ENCODE results near the gene MVB12B. TPM values are rescaled to one million over a fixed set of nuclear protein-coding genes. Genes with fewer than 3 reads are reported as not detected.

Gene MVB12B
- total and polyA plus RNA-seq, 4 experiments from 2014 or later, result 0.30 to 6.5 (median 4.9) TPM

DNA sequence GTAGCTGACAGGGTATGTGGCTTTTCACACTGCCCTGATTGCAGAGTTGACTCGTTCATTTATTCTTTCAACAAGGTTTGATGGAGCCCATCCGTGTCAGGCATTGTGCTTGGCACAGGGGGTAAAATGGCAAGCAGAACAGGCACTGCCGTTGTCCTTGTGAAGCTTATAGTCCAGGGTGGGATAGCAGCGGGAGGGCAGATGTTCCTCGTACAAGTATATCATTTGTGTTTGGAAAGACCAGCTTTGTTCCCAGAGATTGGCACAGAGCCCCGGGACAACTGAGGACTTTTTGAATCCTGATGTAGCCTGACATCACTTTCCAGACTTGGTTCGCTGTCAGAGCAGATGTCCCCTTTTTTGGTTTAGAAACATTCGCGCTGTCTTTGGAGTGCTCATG lies 50.9 kb downstream of the MVB12B start:
- intact Hi-C loops (cut with micrococcal nuclease), result no loop called here
- no peaks in the 10 kb centered on the region for H3K9me3 Mint-ChIP-seq
- H3K4me3 Mint-ChIP-seq, result no peak overlapping the region
- H3K27ac Mint-ChIP-seq, result peak overlapping the region in 1 of 7 donors; percentile 62
- no peaks in the 10 kb centered on the region for H3K27me3 Mint-ChIP-seq
- Histone ChIP-seq H3K36me3 (ENCODE audit: insufficient read depth, low read length) (no peaks in the 10 kb centered on the region), H3K27ac (ENCODE audit: low read depth, low read length) (no peak overlapping the region), H3K9me3 (ENCODE audit: control insufficient read depth in 1 of 2, low read length in 2 of 2) (no peaks in the 10 kb centered on the region), H3K4me3 (ENCODE audit: low read length in 2 of 2) (no peak overlapping the region), H3K4me1 (ENCODE audit: insufficient read depth, low read length) (no peaks in the 10 kb centered on the region), H3K27me3 (ENCODE audit: insufficient read depth, low read length) (no peaks in the 10 kb centered on the region)
- peaks cover 9 to 16% (median 13%) of the 10 kb centered on the region in 4 donors for H3K4me1 Mint-ChIP-seq
- CTCF ChIA-PET (ENCODE audit: partially characterized antibody), result interaction anchor here (1.1 kb wide), 1 partner anchor 22 kb away, joined by 4 read pairs; no protein-coding TSS in a partner anchor
- no peaks in the 10 kb centered on the region for H3K36me3 Mint-ChIP-seq
- no peak for DNase-seq
- POLR2A ChIA-PET (ENCODE audit: partially characterized antibody), result no interaction called here

DNA sequence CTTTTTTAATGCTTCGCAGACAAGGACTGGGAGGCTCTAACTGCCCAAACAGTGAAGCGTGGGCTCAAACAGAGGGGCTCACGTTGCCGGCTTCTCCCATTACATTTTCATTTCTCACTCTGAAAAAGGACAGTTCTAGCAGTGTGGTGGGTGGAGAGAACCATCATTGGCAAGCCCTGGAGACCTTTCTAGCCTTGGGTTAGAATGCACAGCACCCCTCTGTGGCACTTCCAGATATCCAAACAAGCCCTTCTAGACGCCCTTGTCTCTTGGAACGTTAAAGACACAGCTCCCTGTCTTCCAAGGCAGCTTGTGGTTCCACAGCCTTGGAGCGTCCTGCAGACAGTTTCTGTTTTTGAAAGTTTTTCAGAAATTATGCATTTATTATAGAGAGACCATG lies 52.1 kb downstream of the MVB12B start:
- H3K36me3 ChIP-seq (ENCODE audit: insufficient read depth, low read length), result no peaks in the 10 kb centered on the region
- Mint-ChIP-seq H3K9me3 (no peaks in the 10 kb centered on the region), H3K36me3 (peaks cover 3 to 5% of the 10 kb centered on the region in 2 donors), H3K4me1 (peaks cover 8 to 18% (median 12%) of the 10 kb centered on the region in 4 donors), H3K27ac (peak overlapping the region in 1 of 7 donors; percentile 50), H3K27me3 (no peaks in the 10 kb centered on the region), H3K4me3 (no peak overlapping the region)
- no peaks in the 10 kb centered on the region for H3K4me1 ChIP-seq (ENCODE audit: insufficient read depth, low read length)
- no peak overlapping the region for H3K4me3 ChIP-seq (ENCODE audit: low read length in 2 of 2)
- CTCF ChIA-PET (ENCODE audit: partially characterized antibody), result no interaction called here
- no peak for DNase-seq
- POLR2A ChIA-PET (ENCODE audit: partially characterized antibody), result no interaction called here
- intact Hi-C loops (cut with micrococcal nuclease), result no loop called here
- no peaks in the 10 kb centered on the region for H3K27me3 ChIP-seq (ENCODE audit: insufficient read depth, low read length)
- H3K9me3 ChIP-seq (ENCODE audit: control insufficient read depth in 1 of 2, low read length in 2 of 2), result no peaks in the 10 kb centered on the region
- H3K27ac ChIP-seq (ENCODE audit: low read depth, low read length), result no peak overlapping the region

DNA sequence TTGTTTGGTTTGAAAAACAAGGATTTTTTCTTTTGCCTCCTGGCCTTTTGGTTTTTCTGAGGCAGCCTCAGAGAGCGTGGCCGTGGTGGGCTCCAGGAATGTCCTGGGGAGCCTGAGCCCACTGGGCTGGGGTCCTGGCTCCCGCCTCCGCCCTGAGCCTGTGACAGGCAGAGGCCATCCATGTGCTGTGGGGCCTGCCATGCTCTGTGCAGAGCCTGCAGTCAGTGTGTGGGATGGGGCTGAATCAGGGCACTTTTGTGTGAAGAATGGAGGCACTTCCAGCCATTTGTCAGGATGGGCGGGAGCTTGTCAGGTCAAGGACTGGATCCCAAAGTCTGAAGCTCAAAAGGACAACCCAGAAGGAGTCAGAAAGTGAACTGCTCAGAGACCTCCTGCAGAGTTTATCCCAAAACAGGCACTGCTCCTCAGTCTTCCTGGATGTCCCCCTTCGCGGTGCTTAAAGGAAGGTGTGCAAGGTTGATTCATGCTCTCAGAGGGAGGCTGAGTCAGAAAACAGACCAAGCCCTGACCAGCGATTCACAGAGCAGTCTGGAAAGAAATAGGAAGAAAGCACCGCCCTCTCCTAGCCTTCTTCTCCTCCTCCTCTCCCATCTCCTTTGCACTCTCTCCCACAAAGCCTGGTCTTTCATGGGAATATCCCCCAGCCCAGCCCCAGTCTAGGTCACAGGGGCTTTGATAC lies 53.2 kb downstream of the MVB12B start:
- H3K4me3 Mint-ChIP-seq, result no peak overlapping the region
- peaks cover 6 to 17% (median 12%) of the 10 kb centered on the region in 4 donors for H3K4me1 Mint-ChIP-seq
- DNase-seq, result no peak
- Histone ChIP-seq H3K36me3 (ENCODE audit: insufficient read depth, low read length) (no peaks in the 10 kb centered on the region), H3K9me3 (ENCODE audit: control insufficient read depth in 1 of 2, low read length in 2 of 2) (no peaks in the 10 kb centered on the region), H3K27ac (ENCODE audit: low read depth, low read length) (no peak overlapping the region), H3K4me3 (ENCODE audit: low read length in 2 of 2) (no peak overlapping the region), H3K4me1 (ENCODE audit: insufficient read depth, low read length) (no peaks in the 10 kb centered on the region), H3K27me3 (ENCODE audit: insufficient read depth, low read length) (no peaks in the 10 kb centered on the region)
- ChIA-PET CTCF (ENCODE audit: partially characterized antibody) (interaction anchor here (1.8 kb wide), 1 partner anchor 19 kb away, joined by 6 read pairs; no protein-coding TSS in a partner anchor), POLR2A (ENCODE audit: partially characterized antibody) (no interaction called here)
- no peaks in the 10 kb centered on the region for H3K9me3 Mint-ChIP-seq
- H3K36me3 Mint-ChIP-seq, result peaks cover 3 to 7% of the 10 kb centered on the region in 2 donors
- peak overlapping the region in 1 of 7 donors; percentile 18 for H3K27ac Mint-ChIP-seq
- H3K27me3 Mint-ChIP-seq, result no peaks in the 10 kb centered on the region
- intact Hi-C loops (cut with micrococcal nuclease), result no loop called here

GRCh38 chr9:126380447-126380846 lies 53.8 kb downstream of the MVB12B start:
- Histone ChIP-seq H3K4me3 (ENCODE audit: low read length in 2 of 2) (no peak overlapping the region), H3K4me1 (ENCODE audit: insufficient read depth, low read length) (no peaks in the 10 kb centered on the region), H3K36me3 (ENCODE audit: insufficient read depth, low read length) (no peaks in the 10 kb centered on the region), H3K9me3 (ENCODE audit: control insufficient read depth in 1 of 2, low read length in 2 of 2) (no peaks in the 10 kb centered on the region), H3K27me3 (ENCODE audit: insufficient read depth, low read length) (no peaks in the 10 kb centered on the region), H3K27ac (ENCODE audit: low read depth, low read length) (no peak overlapping the region)
- Mint-ChIP-seq H3K4me1 (peaks cover 4 to 14% (median 8%) of the 10 kb centered on the region in 4 donors), H3K4me3 (no peak overlapping the region), H3K9me3 (no peaks in the 10 kb centered on the region), H3K27ac (no peak overlapping the region), H3K27me3 (no peaks in the 10 kb centered on the region), H3K36me3 (peaks cover 3 to 7% of the 10 kb centered on the region in 2 donors)
- no peak for DNase-seq
- POLR2A ChIA-PET (ENCODE audit: partially characterized antibody), result no interaction called here
- intact Hi-C loops (cut with micrococcal nuclease), result no loop called here
- CTCF ChIA-PET (ENCODE audit: partially characterized antibody), result interaction anchor here (1.8 kb wide), 1 partner anchor 18 kb away, joined by 6 read pairs; no protein-coding TSS in a partner anchor

GRCh38 chr9:126381195-126381594 lies 54.6 kb downstream of the MVB12B start:
- H3K4me1 ChIP-seq (ENCODE audit: insufficient read depth, low read length), result no peaks in the 10 kb centered on the region
- no peak overlapping the region for H3K4me3 Mint-ChIP-seq
- H3K27me3 Mint-ChIP-seq, result no peaks in the 10 kb centered on the region
- H3K36me3 Mint-ChIP-seq, result peaks cover 3 to 7% of the 10 kb centered on the region in 2 donors
- no peak overlapping the region for H3K4me3 ChIP-seq (ENCODE audit: low read length in 2 of 2)
- CTCF ChIA-PET (ENCODE audit: partially characterized antibody), result interaction anchor here (1.8 kb wide), 1 partner anchor 18 kb away, joined by 6 read pairs; no protein-coding TSS in a partner anchor
- no peaks in the 10 kb centered on the region for H3K36me3 ChIP-seq (ENCODE audit: insufficient read depth, low read length)
- POLR2A ChIA-PET (ENCODE audit: partially characterized antibody), result no interaction called here
- no peaks in the 10 kb centered on the region for H3K9me3 Mint-ChIP-seq
- H3K9me3 ChIP-seq (ENCODE audit: control insufficient read depth in 1 of 2, low read length in 2 of 2), result no peaks in the 10 kb centered on the region
- DNase-seq, result no peak
- no peak overlapping the region for H3K27ac ChIP-seq (ENCODE audit: low read depth, low read length)
- intact Hi-C loops (cut with micrococcal nuclease), result no loop called here
- H3K27ac Mint-ChIP-seq, result no peak overlapping the region
- H3K4me1 Mint-ChIP-seq, result peaks cover 0 to 6% (median 3%) of the 10 kb centered on the region in 4 donors
- H3K27me3 ChIP-seq (ENCODE audit: insufficient read depth, low read length), result no peaks in the 10 kb centered on the region

- Histone ChIP-seq H3K4me3 (ENCODE audit: low read length in 2 of 2) (no peak overlapping the region), H3K27ac (ENCODE audit: low read depth, low read length) (no peak overlapping the region), H3K27me3 (ENCODE audit: insufficient read depth, low read length) (no peaks in the 10 kb centered on the region), H3K9me3 (ENCODE audit: control insufficient read depth in 1 of 2, low read length in 2 of 2) (no peaks in the 10 kb centered on the region), H3K4me1 (ENCODE audit: insufficient read depth, low read length) (no peaks in the 10 kb centered on the region), H3K36me3 (ENCODE audit: insufficient read depth, low read length) (peaks cover 3% of the 10 kb centered on the region)
- Mint-ChIP-seq H3K9me3 (no peaks in the 10 kb centered on the region), H3K36me3 (peaks cover 3 to 11% of the 10 kb centered on the region in 2 donors), H3K27ac (peak overlapping the region in 1 of 7 donors; percentile 42), H3K27me3 (no peaks in the 10 kb centered on the region), H3K4me3 (no peak overlapping the region), H3K4me1 (peaks cover 0 to 3% (median 0%) of the 10 kb centered on the region in 4 donors)
- DNase-seq, result no peak
- POLR2A ChIA-PET (ENCODE audit: partially characterized antibody), result no interaction called here
- intact Hi-C loops (cut with micrococcal nuclease), result no loop called here
- CTCF ChIA-PET (ENCODE audit: partially characterized antibody), result interaction anchor here (1.5 kb wide), 1 partner anchor 68 kb away, joined by 4 read pairs; no protein-coding TSS in a partner anchor
These were observed 56.9 kb downstream of the MVB12B start for GRCh38 chr9:126383406-126384046.

DNA sequence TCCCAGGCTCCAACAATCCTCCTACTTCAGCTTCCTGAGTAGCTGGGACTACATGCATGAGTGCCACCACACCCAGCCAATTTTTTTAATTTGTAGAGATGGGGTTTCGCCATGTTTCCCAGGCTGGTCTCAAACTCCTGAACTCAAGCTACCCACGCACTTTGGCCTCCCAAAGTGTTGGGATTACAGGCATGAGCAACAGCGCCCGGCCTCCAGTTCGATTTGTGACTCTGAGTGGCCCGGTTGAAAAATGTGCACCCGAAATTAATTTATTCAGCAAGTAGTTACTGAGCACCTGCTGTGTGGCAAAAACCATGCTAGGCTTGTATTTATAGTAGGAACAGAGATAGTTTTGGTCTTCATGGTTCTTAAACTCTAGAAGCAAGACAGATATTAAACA lies 58.3 kb downstream of the MVB12B start:
- H3K27ac Mint-ChIP-seq, result peak overlapping the region in 1 of 7 donors; percentile 0
- Histone ChIP-seq H3K4me1 (ENCODE audit: insufficient read depth, low read length) (no peaks in the 10 kb centered on the region), H3K27ac (ENCODE audit: low read depth, low read length) (no peak overlapping the region), H3K36me3 (ENCODE audit: insufficient read depth, low read length) (peaks cover 3% of the 10 kb centered on the region), H3K9me3 (ENCODE audit: control insufficient read depth in 1 of 2, low read length in 2 of 2) (no peaks in the 10 kb centered on the region), H3K27me3 (ENCODE audit: insufficient read depth, low read length) (no peaks in the 10 kb centered on the region), H3K4me3 (ENCODE audit: low read length in 2 of 2) (no peak overlapping the region)
- H3K27me3 Mint-ChIP-seq, result no peaks in the 10 kb centered on the region
- DNase-seq, result no peak
- ChIA-PET POLR2A (ENCODE audit: partially characterized antibody) (no interaction called here), CTCF (ENCODE audit: partially characterized antibody) (interaction anchor here (1.5 kb wide), 1 partner anchor 70 kb away, joined by 4 read pairs; no protein-coding TSS in a partner anchor)
- intact Hi-C loops (cut with micrococcal nuclease), result no loop called here
- H3K4me1 Mint-ChIP-seq, result peaks cover 0 to 3% (median 0%) of the 10 kb centered on the region in 4 donors
- H3K36me3 Mint-ChIP-seq, result peaks cover 3 to 11% of the 10 kb centered on the region in 2 donors
- no peaks in the 10 kb centered on the region for H3K9me3 Mint-ChIP-seq
- no peak overlapping the region for H3K4me3 Mint-ChIP-seq
